GM18867 (cell line): ENCODE results near the gene HPS4.
A peak's percentile ranks its signal among the peaks of the same experiment; 100 is the strongest.
"Not testable (repeated sequence)": the region's sequence is repeated elsewhere in the genome, so short reads cannot be mapped to it uniquely, and the experiment has no call there.

ENCODE experiments used
- ATAC-seq: cut with Tn5 transposase; IDR thresholded peaks from one replicate; pipeline ENCODE4 v1.9.1; 2021; ENCODE audit warnings: mild to moderate bottlenecking, moderate library complexity; ENCODE audit not compliant: unreplicated experiment

HPS4 gene

DNA sequence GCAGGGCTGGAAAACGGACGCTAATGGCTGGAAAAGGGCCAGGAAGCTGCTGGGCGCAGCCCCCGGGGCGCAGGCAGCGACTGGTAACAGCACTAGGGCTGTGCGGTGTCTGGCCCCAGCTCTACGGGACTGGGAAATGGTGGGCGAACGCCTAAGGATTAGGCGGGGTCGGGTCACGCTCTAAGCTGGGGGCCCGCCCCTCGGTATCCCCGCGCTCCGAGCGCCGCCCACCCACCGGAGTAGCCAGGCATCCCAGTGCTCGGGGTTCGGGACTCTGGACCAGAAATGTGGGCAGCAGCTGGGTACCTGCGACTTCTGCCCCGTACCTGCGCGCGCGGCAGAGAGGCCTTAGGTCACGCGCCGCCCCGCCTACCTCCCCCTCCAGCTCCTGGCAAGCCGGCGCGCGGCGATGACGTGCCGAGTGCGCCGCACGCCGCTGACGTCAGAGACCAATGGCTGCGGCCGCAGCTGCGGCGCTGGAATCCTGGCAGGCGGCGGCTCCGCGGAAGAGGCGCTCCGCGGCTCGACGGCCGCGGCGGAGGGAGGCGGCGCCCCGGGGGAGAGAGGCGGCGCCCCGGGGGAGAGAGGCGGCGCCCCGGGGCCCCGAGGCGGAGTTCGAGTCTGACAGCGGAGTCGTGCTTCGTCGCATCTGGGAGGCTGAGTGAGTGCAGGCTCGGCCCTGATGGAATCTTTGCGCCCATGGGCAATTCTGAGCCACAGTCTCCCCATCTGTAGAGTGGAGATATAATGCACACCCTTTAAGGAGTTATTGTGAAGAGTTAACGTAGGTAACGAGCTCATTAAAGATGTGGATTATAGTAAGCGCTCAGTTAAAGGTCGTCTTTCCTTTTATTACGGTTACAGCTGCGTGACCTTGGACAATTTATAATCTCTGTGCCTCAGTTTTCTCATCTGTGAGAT is at the start of gene HPS4, which contains the start of gene SRRD:
Gene HPS4 (minus strand): TSS at position 345 of the 921 bp plus-strand sequence. CDS start 2,021 bp downstream, outside the sequence.
Gene SRRD (plus strand): TSS at position 439 of the 921 bp plus-strand sequence. CDS start 14 bp downstream, at position 453.
- ATAC-seq = peak; percentile 69

DNA sequence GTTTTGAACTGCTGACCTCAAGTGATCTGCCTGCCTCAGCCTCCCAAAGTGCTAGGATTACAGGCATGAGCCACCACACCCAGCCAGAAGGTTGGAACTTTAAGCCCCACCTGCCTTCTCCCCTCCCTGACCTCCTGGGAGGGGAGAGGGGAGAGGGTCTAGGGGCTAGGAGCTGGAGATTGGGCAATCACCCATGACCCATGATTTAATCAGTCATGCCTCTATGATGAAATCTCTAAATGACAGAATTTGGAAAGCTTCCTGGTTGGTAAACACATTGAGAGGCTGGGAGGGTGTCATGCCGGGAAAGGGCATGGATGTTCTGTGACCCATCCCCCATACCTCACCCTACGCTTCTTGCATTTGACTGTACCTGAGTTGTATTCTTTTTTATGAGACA is 45.8 kb upstream of the HPS4 start:
- ATAC-seq = no peak

DNA sequence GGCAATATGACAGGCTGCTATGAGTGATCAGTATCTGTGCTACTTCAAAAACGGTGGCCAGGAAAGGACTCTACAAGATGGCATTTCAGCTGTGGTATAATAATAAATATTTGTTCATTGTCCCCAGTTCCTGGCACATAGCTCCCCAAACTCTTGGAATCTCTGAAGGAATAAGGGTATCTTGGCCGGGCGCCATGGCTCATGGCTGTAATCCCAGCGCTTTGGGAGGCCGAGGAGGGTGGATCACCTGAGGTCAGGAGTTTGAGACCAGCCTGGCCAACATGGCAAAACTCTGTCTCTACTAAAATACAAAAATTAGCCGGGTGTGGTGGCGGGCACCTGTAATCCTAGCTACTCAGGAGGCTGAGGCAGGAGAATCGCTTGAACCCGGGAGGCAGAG is 44.9 kb upstream of the HPS4 start:
- not testable (repeated sequence) for ATAC-seq

DNA sequence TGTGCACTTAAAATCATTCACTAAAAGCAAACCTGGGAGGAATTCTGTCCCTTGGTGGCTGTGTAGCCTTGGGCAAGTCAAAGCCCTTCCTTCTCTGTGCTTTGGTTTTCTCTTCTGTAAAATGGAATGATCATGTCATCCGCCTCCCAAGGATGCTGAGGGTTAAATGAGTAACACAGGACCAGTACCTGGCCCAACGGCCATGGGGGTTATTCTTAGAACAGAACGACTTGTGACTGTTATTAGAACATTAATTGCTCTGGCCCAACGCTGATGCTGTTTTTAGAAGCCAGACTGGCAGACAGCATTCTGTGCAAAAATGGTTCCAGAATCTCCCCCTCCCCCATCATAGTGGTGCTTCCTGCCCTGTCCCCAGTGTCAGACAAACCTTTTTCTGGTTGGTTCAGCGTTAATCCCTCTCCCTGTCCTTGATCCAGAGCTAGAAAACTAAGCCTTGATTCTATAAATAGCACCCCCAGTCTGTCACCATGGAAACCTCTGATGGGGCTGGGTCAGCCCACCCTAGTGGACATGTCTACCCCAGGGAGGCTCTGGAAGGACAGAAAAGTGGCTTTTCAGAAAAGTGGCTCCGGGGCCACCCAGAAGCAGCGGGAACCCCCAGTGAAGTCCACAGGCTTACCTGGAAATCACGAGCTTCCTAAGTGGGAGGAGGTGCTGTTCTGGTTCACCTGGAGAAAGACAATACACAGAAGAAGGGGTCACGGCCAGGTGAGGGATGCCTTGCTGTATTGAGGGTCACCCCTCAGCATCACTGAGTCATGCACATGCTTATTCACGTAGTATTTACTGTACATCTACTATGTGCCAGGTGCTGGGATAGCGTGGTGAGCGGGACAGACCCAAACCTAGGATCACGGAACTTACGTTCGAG is 44.2 kb upstream of the HPS4 start:
- ATAC-seq = no peak

DNA sequence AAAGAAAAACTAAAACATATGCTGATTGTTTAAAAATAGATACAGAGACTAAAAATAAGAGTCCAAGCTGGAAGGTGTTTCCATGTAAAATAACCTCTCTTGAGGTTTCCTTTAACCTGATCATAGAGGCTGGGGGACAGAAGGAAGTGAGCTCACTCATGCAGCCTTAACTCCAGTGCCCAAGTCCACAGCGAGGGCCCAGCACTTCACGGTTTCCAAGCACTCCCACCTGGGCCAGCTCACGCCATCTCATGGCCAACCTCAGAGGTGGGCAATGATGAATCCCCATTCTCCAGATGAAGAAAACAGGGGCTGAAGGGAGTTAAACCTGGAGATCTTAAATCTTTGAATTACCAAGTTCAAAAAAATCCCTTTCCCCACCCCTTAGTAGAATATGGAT is 43.6 kb upstream of the HPS4 start:
- no peak for ATAC-seq

DNA sequence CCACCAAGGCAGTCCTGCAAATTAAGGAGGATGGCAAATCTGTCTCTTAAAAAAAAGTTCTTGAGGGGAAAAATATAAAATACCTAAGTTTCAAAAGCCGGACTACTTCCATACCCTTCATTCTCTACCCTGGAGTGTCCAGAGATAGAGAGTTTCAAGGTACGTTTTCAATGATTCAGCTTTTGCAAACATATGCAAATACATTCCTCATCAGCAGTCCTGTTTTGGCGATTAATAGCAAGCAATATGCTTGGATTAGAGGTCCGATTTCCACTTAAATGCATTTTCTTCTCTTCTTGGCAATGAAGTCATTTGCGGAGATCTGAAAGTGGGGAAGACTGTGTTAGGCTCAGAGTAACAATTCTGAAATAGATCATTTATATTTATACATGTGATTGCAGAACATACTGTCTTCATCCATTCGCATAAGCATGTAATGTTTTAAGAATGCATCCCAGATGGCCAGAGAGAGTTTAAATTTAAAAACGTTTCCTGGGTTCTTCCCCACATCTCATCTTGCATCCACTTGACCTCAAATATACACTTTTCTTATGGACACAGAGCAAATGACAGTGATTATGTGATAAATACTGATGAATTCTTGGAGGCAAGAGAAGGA is 42.5 kb upstream of the HPS4 start:
- no peak for ATAC-seq

DNA sequence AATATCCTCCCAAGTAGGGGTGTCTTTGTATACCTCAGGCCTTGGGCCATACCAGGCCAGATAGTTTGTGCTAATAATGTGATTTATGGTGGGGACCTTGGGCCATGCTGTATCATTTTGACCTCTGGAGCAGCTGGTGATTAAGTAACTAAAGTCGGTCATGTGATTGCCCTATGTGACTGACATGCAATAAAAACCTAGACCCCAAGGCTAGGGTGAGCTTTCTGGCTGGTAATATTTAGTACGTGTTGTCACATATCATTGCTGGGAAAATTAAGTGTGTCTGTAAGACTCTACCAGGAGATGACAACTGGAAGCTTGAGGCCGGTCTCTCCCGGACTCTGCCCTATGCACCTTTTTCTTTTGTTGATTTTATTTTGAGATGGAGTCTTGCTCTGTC is 41.3 kb upstream of the HPS4 start:
- no peak for ATAC-seq

DNA sequence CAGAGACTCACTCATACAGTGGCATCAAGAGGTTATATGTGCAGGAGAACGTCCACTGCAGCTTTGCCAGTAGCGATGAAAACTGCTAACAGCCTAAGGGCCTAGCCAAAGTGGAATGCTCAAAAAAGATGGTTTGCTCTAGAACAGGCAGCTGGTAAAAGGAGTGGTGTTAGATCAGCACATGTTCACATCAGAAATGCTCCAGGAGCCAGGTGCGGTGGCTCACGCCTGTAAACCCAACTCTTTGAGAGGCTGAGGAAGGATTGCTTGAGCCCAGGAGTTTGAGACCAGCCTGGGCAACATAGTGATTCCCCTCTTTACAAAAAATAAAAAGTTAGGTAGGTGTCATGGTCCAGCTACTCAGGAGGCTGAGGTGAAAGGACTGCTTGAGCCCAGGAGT is 39.0 kb upstream of the HPS4 start:
- no peak for ATAC-seq

DNA sequence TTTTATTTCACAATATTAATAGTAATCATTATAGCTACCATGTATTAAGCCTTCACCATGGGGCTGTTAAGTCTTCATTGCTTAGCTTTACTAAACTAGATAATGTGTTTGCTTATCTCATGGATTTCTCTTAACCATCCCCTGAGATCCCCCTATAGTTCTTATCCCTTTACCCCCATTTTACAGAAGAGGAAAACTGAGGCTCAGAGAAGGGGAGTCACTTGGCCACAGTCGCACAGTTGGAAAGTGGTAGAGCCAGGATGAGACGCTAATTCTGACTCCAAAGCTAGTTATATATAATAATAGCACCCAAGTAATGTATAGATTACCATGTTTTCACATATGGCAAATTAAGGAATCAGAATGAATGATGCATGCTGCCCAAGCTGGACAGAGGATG is 38.4 kb upstream of the HPS4 start:
- no peak for ATAC-seq

DNA sequence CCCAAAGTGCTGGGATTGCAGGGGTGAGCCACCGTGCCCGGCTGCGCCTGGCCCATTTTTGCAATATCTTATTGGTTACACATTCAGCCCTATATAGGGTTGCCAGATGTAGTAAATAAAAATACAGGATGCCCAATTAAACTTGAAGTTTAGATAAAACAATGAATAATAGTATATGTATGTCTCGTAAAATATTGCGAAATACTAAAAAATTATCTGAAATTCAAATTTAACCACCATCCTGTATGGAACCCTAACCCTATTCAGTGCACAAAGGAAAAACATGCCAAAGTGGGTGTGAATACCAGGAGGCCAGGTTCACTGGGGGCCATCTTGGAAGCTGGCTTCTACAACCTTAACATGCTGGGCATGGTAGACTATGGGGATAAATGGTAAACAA is 33.8 kb upstream of the HPS4 start:
- ATAC-seq = no peak

DNA sequence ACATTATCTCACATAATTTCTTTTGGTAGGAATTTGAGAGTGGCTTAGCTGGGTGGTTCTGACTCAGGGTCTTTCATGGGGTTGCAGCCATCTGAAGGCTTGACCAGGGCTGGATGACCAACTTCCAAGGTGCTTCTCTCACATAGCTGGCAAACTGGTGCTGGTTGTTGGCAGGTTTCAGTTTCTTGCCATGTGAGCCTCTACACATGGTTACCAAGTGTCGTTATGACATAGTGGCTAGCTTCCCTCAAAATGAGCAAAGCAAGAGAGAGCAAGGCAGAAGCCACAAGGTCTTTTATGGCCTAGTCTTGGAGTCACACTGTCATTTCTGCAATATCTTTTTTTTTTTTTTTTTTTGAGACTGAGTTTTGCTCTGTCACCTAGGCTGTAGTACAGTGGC is 32.9 kb upstream of the HPS4 start:
- no peak for ATAC-seq

DNA sequence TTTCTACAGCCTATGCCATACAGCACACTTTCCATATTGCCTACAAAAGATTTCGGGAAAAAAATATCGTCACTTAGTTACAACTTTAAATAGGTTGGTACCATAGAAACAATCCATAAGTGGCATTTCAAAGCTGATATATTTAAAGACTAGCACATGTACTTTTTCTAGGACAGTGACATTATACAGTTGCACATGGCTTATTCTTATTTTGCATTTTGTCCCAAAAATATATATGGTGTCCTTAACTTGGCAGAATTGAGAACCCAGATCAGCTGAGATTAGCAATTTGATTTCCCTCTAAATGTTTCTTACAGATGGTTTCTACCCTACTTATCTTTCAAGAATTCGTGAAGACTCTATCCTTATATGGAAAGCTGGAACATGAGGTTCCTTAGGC is 32.3 kb upstream of the HPS4 start:
- no peak for ATAC-seq

DNA sequence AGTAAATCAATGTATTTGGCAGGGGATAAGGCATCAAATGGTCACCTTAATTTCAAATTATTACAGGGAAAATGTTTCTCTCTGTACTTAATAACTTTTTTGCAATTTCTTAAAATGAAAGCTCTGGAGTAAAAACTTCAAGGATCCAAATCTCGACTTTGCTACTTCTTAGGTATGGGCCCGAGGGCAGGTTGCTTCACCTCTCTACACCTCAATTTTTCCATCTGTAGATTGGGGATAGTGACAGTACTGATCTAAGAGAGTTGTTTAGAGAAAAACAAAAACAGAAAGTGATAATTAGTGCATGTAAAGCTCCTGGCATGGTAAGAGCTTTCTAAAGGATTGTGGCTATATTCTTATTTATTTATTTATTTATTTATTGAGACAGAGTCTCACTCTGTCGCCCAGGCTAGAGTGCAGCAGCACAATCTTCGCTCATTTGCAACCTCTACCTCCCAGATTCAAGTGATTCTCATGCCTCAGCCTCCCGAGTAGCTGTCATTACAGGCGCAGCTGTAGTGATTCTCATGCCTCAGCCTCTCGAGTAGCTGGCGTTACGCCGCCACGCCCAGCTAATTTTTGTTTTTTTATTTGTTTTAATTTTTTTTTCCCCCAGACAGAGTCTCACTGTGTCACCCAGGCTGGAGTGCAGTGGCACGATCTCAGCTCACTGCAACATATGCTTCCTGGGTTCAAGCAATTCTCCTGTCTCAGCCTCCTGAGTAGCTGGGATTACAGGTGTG is 31.0 kb upstream of the HPS4 start:
- no peak for ATAC-seq

DNA sequence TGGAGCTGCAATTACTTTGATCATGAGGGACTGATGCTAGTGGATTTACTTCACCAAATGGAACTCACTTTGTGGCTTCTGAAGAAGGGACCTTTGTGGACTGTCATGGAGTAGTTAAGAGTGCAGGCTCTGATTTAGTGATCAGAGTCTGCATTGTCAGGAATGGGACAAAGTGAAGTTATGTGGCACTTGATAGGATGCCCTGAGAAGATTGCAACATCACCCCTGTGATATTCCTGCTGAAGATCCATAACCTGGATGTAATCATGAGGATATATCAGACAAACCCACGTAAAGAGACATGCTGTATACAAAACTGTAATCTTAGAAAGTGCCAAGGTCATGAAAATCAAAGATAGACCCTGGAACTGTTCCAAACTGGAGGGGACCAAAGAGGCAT is 30.3 kb upstream of the HPS4 start:
- no peak for ATAC-seq

DNA sequence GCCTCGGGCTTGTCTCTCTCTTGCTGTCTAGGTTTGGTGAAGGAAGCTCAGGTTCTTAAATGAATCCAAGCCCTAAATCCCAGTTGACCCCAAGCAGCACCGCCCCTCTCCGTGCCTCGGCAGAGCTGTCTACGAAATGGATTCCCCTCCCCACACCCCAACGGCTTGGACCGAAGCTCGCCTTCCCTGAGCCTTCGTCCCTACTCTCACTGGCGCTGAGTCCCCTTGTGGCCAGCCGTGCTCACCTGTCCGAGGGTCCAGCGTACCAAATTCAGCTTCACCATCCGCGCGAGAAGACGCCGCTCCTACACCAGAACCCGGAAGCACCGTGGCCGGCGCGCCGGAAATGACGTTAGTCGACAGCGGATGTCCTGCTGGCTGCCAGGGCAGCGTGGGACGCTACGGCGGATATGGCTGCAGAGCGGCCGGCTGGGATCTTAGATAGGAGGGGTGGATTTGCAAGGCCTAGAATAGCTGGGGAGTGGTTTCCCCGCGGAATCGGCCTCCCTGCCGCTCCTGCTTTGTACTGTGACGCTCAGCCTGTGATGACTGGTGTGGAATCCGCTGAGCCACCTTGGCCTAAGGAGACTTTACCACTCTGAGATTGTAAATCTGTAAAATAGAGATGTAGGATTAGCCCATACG is 28.7 kb upstream of the HPS4 start, which contains the start of gene TFIP11:
Gene TFIP11 (minus strand): TSS at position 325 of the 645 bp plus-strand sequence. CDS start 2,201 bp downstream, outside the sequence.
- peak; percentile 86 for ATAC-seq

DNA sequence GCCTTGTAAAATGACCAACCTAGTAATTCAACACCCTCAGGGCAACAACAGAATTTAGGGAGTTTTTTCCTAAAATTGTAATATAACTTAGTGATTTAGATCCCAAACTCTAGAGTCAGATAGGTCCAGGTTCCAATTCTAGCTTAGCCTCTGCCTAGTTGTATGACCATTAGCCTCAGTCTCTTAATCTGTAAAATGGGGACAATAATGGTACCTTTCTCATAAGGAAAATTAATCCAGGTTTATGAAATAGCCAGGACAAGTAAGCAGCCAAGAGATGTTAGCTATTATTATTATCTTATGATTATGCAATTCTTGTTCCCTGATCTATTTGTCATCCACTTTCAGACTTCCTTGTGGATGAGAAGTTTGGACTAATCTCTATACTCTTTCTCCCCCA is 24.6 kb upstream of the HPS4 start:
- ATAC-seq = no peak

DNA sequence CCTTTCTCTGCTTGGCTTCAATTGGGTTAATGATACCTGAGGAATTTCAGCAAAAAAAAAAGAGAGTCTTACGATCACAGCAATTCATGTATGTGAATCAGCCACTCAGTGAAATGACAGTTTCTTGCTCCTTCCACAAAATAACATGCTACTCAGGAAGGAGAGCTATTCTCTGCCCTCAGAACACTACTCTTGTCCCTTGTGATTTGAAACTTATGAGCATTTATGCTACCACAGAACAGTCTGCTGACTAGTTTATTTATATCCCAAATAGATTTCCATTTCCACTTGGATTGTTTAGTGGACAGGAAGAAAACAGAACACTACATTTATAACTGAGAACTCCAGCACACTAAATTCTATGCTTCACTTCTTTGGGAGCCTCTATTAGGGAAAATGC is 20.2 kb upstream of the HPS4 start:
- ATAC-seq = no peak

DNA sequence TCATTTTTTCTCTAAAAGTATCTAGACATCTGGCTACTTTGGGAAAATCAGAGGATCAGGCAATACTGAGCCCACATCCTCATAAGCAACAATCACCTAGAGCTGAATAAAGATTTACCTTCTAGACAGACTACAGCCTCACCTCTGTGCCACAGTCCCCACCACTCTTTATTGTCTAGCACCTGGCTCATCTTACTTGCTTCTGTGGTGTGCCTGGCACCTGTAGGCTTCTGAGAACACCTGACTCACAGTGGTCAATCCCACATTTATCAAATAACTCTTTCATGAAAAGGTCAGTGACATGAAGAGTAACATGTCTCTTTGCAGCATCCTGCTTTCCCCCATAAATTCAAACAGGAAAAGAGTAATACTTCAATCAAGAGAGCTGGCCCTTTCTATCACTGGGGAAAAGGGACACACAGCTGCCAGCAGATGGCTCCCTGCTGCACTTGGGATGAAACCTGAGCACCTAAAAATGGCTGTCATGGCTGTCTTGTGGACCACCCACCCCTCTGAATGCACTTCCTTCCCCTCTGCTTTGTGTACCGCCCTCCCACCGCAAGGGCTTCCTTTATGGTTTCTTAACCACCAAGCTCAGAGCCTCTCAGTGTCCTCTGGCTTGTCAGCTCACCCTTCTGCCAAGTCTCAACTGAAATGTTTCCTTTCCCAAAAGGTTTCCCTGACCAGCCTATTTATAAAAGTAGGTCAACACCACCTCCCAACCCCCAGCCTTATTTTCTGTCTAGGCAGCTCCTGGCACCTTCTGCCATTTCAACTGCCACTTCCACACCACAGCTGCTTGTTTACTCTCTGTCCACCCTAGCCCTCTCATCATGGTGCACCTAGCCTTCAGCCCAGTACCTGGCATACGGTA is 19.3 kb upstream of the HPS4 start:
- ATAC-seq = no peak

DNA sequence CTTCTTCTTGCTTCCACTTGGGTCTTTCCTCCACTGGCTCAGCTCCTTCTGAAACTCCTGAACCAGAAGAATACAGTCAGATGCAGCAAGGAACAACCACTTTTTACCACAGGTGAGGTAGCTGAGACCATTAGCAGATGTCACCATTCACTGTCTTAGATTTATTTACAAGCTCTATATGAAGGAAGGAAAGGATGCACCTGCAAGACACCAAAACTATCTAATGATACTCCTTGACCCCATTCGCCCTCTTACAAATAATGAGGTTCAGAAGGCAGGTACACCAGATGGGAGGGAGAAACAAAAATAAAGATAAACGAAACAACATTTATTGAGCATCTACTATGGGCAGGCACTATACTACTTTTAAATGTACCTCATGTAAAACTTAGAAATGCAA is 18.4 kb upstream of the HPS4 start:
- ATAC-seq = no peak
